IMR-90 (cell line): ENCODE results near the gene SIRPG. TPM values are rescaled to one million over a fixed set of nuclear protein-coding genes. Genes with fewer than 3 reads are reported as not detected.

Source experiments
- ATAC-seq: fragments of 200-7000 bp; cut with Tn5 transposase; 2 replicates; pipeline ENCODE4 v1.9.1; 2020; ENCODE audit warnings: low read depth, mild to moderate bottlenecking, moderate library complexity
- BruUV-seq: library from RNA; stranded (reverse); fragments of 400-500 nt; replicated peaks from 2 replicates; lab custom pipeline; 2021; lab: Mats Ljungman, UMichigan
- CTCF ChIA-PET: fragments of 300-600 bp; formaldehyde crosslinking; extraction: SDS; loops from one replicate; lab custom pipeline; 2021; ENCODE audit warnings: antibody characterized with exemption; lab: Yijun Ruan, JAX
- POLR2A ChIA-PET: fragments of 300-600 bp; sonication (Branson Sonifier 250); formaldehyde crosslinking; loops from one replicate; lab custom pipeline; 2022; ENCODE audit warnings: antibody characterized with exemption; ENCODE audit not compliant: unreplicated experiment; lab: Charles Lee
- DNase-seq: peaks from one replicate; pipeline ENCODE4 v3.0.0; 2013
- H2AFZ ChIP-seq: replicated peaks from 2 replicates; pipeline ENCODE3; 2013; ENCODE audit warnings: low read length, mild to moderate bottlenecking; ENCODE audit not compliant: poor library complexity
- H2AK5ac ChIP-seq: 2 replicates; pipeline ENCODE4 v1.6.1; 2013; ENCODE audit warnings: low read depth, low read length, inconsistent platforms
- H2AK9ac ChIP-seq: replicated peaks from 2 replicates; pipeline ENCODE3; 2013; ENCODE audit warnings: mild to moderate bottlenecking, low read depth, low read length, moderate library complexity; ENCODE audit not compliant: poor library complexity
- H2BK120ac ChIP-seq: 2 replicates; pipeline ENCODE4 v1.6.1; 2013; ENCODE audit warnings: low read depth, low read length, inconsistent platforms
- H2BK15ac ChIP-seq: 3 replicates; pipeline ENCODE4 v1.6.1; 2013; ENCODE audit warnings: low read depth, low read length, inconsistent platforms
- H2BK20ac ChIP-seq: 2 replicates; pipeline ENCODE4 v1.6.1; 2013; ENCODE audit warnings: low read depth, mild to moderate bottlenecking, inconsistent platforms, low read length, moderate library complexity
- H2BK5ac ChIP-seq: 2 replicates; pipeline ENCODE4 v1.6.1; 2013; ENCODE audit warnings: mild to moderate bottlenecking, low read depth, low read length, inconsistent platforms; ENCODE audit not compliant: poor library complexity, severe bottlenecking
- H3K14ac ChIP-seq: replicated peaks from 2 replicates; pipeline ENCODE4 v1.6.1; 2013; ENCODE audit warnings: low read depth, low read length, inconsistent platforms
- H3K18ac ChIP-seq: 2 replicates; pipeline ENCODE4 v1.6.1; 2013; ENCODE audit warnings: low read depth, low read length, control low read depth
- H3K23ac ChIP-seq: 2 replicates; pipeline ENCODE4 v1.6.1; 2013; ENCODE audit warnings: low read depth, low read length, inconsistent platforms
- H3K27ac ChIP-seq: 2 replicates; pipeline ENCODE4 v1.5.1; 2013; ENCODE audit warnings: mild to moderate bottlenecking, control low read depth, low read length; ENCODE audit not compliant: insufficient read depth
- H3K27me3 ChIP-seq: 2 replicates; pipeline ENCODE4 v1.6.1; 2013; ENCODE audit warnings: low read length; ENCODE audit not compliant: control insufficient read depth, insufficient read depth
- H3K36me3 ChIP-seq: 2 replicates; pipeline ENCODE4 v1.6.1; 2013; ENCODE audit warnings: low read length, mixed read lengths; ENCODE audit not compliant: control insufficient read depth, insufficient read depth
- H3K4ac ChIP-seq: 2 replicates; pipeline ENCODE4 v1.6.1; 2013; ENCODE audit warnings: low read depth, low read length, inconsistent platforms
- H3K4me1 ChIP-seq: 2 replicates; pipeline ENCODE4 v1.6.1; 2013; ENCODE audit warnings: low read length, mixed read lengths; ENCODE audit not compliant: control insufficient read depth, insufficient read depth
- H3K4me2 ChIP-seq: 2 replicates; pipeline ENCODE4 v1.6.1; 2013; ENCODE audit warnings: low read depth, mild to moderate bottlenecking, control low read depth, low read length, moderate library complexity
- H3K4me3 ChIP-seq: 2 replicates; pipeline ENCODE4 v1.5.1; 2013; ENCODE audit warnings: low read depth, mild to moderate bottlenecking, control low read depth, low read length, moderate library complexity; ENCODE audit not compliant: insufficient read depth
- H3K56ac ChIP-seq: 2 replicates; pipeline ENCODE4 v1.6.1; 2013; ENCODE audit warnings: low read length, inconsistent platforms; ENCODE audit not compliant: insufficient read depth; ENCODE audit errors: extremely low read depth
- H3K79me1 ChIP-seq, 2 experiments: 2 replicates each; pipeline ENCODE4 v1.6.1; 2013; ENCODE audit warnings: low read length in 2 of 2, inconsistent platforms in 1 of 2, low read depth in 1 of 2
- H3K9ac ChIP-seq: 2 replicates; pipeline ENCODE4 v1.6.1; 2013; ENCODE audit warnings: low read depth, low read length, control low read depth
- H3K9me1 ChIP-seq: 2 replicates; pipeline ENCODE4 v1.6.1; 2013; ENCODE audit warnings: low read length, inconsistent platforms; ENCODE audit not compliant: insufficient read depth
- H3K9me3 ChIP-seq: 2 replicates; pipeline ENCODE4 v1.6.1; 2013; ENCODE audit warnings: low read length; ENCODE audit not compliant: control insufficient read depth, insufficient read depth
- H4K20me1 ChIP-seq: 2 replicates; pipeline ENCODE4 v1.6.1; 2013; ENCODE audit warnings: low read length, inconsistent platforms; ENCODE audit not compliant: insufficient read depth
- H4K5ac ChIP-seq: 2 replicates; pipeline ENCODE4 v1.6.1; 2013; ENCODE audit warnings: mild to moderate bottlenecking, low read depth, low read length, control low read depth
- H4K8ac ChIP-seq, 2 experiments: 2 replicates each; pipeline ENCODE4 v1.6.1; 2013; ENCODE audit warnings: low read depth in 2 of 2, low read length in 2 of 2, control low read depth in 1 of 2, inconsistent platforms in 1 of 2
- H4K91ac ChIP-seq: 2 replicates; pipeline ENCODE4 v1.6.1; 2013; ENCODE audit warnings: low read depth, low read length, inconsistent platforms; ENCODE audit not compliant: insufficient read depth
- CTCF ChIP-seq: conservative IDR thresholded peaks from 2 replicates; pipeline ENCODE4 v1.5.1; 2012; ENCODE audit warnings: mild to moderate bottlenecking, low read depth, low read length, improper control_type of control experiment
- POLR2A ChIP-seq: IDR thresholded peaks from 2 replicates; pipeline ENCODE4 v1.6.1; 2012; ENCODE audit warnings: mild to moderate bottlenecking, low read depth, low read length
- RFX5 ChIP-seq: IDR thresholded peaks from 2 replicates; pipeline ENCODE4 v1.8.0; 2012; ENCODE audit warnings: low read depth, mild to moderate bottlenecking, low read length, moderate library complexity
- WGBS, 2 experiments: methylation state at CpG; one replicate each; pipeline versions ENCODE4 v1.1.5 to v1.1.7; 2013; ENCODE audit warnings: missing lambda C conversion rate in 2 of 2; ENCODE audit not compliant: insufficient read length in 1 of 2; ENCODE audit errors: extremely low coverage in 2 of 2; 5-methylcytosine and 5-hydroxymethylcytosine counted together
- dilution Hi-C: fragments of 300-500 bp; cut with HindIII; formaldehyde crosslinking; loops from one replicate; pipeline ENCODE4 v1.14.3; 2018; ENCODE audit warnings: low sequenced_read_pairs; ENCODE audit not compliant: unreplicated experiment
- in situ Hi-C: fragments of 300-500 bp; cut with MboI; formaldehyde crosslinking; loops from 3 replicates; pipeline ENCODE4 v1.14.3; 2019; ENCODE audit warnings: low sequenced_read_pairs, inconsistent platforms, mixed read lengths
- intact Hi-C: fragments of 100-400 bp; cut with micrococcal nuclease; formaldehyde crosslinking; loops from 2 replicates; pipeline ENCODE4 v1.10.0; 2022
- polyA plus RNA-seq, 3 experiments: library from polyadenylated mRNA; depleted of rRNA; stranded (reverse); fragments of >200 nt; gene quantifications; 2 replicates each; pipeline ENCODE4 v1.2.3, GENCODE V29; 2012; ENCODE audit warnings: low replicate concordance in 1 of 3
- total RNA-seq: library from RNA; depleted of rRNA; stranded (reverse); fragments of >200 nt; gene quantifications from 2 replicates; pipeline ENCODE4 v1.2.3, GENCODE V29; 2012
- TF ChIP-seq, protein P1 (sequence below): fragments of 150-350 bp; IDR thresholded peaks from 2 replicates; pipeline ENCODE4 v1.6.1; 2017; ENCODE audit warnings: mild to moderate bottlenecking, antibody characterized with exemption, low read length, low read depth

SIRPG gene
- total and polyA plus RNA-seq, 2 of the 4 experiments (the other 2 are of a cell fraction): not detected

GRCh38 chr20:1676650-1677049 lies 19.1 kb upstream of the SIRPG start:
- Histone ChIP-seq H3K9ac (no peak overlapping the region), H3K4me1 (no peaks in the 10 kb centered on the region), H3K4me3 (no peak overlapping the region), H2AK5ac (no peak overlapping the region), H2BK5ac (no peak overlapping the region), H2BK20ac (no peak overlapping the region), H2AK9ac (no peak overlapping the region), H3K36me3 (no peaks in the 10 kb centered on the region), H2AFZ (no peak overlapping the region), H3K9me1 (no peaks in the 10 kb centered on the region), H4K91ac (no peak overlapping the region), H3K79me1 (no peaks in the 10 kb centered on the region), H3K56ac (no peak overlapping the region), H3K23ac (no peak overlapping the region), H3K9me3 (no peaks in the 10 kb centered on the region), H4K20me1 (no peaks in the 10 kb centered on the region), H4K8ac (no peak overlapping the region), H2BK120ac (no peak overlapping the region), H3K18ac (no peak overlapping the region), H3K4me2 (no peak overlapping the region), H3K14ac (no peak overlapping the region), H3K27me3 (peaks cover 4% of the 10 kb centered on the region; the same call in 1 of the 2 replicates), H3K4ac (no peak overlapping the region), H4K5ac (no peak overlapping the region), H2BK15ac (no peak overlapping the region), H3K27ac (no peak overlapping the region)
- intact Hi-C loops: no loop called here
- in situ Hi-C loops: no loop called here
- BruUV-seq: no TSS peak
- no peak for ATAC-seq
- DNase-seq: no peak
- dilution Hi-C loops: no loop called here
- ChIA-PET CTCF (interaction anchor here (0.6 kb wide), 1 partner anchor 167 kb away, joined by 3 read pairs; no protein-coding TSS in a partner anchor), POLR2A (no interaction called here)
- WGBS, 2 experiments: 0% methylated on average over 1 of the region's 6 CpGs; no CpG with 5 or more reads in 1 of the 2 experiments
- TF ChIP-seq RFX5 (no peak), CTCF (no peak), POLR2A (no peak)
- TF ChIP-seq, protein P1, sequence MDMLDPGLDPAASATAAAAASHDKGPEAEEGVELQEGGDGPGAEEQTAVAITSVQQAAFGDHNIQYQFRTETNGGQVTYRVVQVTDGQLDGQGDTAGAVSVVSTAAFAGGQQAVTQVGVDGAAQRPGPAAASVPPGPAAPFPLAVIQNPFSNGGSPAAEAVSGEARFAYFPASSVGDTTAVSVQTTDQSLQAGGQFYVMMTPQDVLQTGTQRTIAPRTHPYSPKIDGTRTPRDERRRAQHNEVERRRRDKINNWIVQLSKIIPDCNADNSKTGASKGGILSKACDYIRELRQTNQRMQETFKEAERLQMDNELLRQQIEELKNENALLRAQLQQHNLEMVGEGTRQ: no peak
